ENCODE results near the gene ADAMTS16. TPM values are rescaled to one million over a fixed set of nuclear protein-coding genes. Genes with fewer than 3 reads are reported as not detected.

ADAMTS16 gene
- polyA plus RNA-seq, 12 donors, result 3.9 to 11.1 (median 8.1) TPM; not detected in 1

- no peak for DNase-seq
These were observed 41.7 kb downstream of the ADAMTS16 start for GRCh38 chr5:5181650-5182324.

- DNase-seq, result no peak
These were observed 42.5 kb downstream of the ADAMTS16 start for GRCh38 chr5:5182508-5183188.

- no peak for DNase-seq
These were observed 43.1 kb downstream of the ADAMTS16 start for GRCh38 chr5:5183189-5183699.

- DNase-seq, result no peak
These were observed 43.8 kb downstream of the ADAMTS16 start for GRCh38 chr5:5183933-5184332.

GRCh38 chr5:5188376-5189050 is 48.4 kb downstream of the ADAMTS16 start:
- DNase-seq, result no peak

DNA sequence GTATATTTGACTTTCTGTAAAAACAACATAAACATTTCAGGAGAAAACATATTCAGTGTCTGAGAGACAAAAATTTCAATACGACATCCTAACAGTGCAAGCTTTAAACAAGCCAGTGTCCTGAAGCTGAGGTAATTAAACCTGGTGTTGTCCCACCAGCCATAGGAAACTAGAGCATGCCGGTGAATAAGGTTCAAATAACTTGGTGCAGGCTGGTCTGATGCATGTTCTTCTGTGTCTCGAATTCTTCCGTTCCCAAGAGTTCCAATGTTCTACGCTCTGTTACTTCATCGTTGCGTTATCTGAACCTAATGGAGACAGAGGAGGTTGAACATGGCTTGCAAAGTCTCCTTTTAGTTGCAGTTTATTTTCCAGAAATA is 48.9 kb downstream of the ADAMTS16 start:
- DNase-seq, result no peak

- no peak for DNase-seq
These were observed 51.8 kb downstream of the ADAMTS16 start for GRCh38 chr5:5191906-5192305.

DNA sequence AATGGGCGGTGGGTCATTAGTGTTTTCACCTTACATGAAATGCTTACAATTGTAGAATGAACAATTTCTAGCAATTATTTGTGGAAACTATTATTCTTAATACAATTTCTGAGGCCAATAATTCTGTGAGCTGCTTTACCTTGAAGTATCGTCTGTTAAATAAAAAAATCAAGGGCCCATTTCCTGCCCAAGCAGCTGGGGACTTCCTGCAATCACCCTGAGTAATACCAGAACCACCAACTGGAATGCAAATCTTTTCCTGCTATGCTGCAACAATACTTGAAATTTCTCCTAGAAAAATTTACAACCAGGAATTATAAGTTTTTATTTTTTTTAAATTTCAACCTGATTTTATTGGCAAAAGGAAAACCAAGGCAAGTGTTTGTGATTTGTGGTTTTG is 52.6 kb downstream of the ADAMTS16 start:
- DNase-seq, result no peak

GRCh38 chr5:5195128-5195918 is 55.2 kb downstream of the ADAMTS16 start:
- DNase-seq, result no peak

DNA sequence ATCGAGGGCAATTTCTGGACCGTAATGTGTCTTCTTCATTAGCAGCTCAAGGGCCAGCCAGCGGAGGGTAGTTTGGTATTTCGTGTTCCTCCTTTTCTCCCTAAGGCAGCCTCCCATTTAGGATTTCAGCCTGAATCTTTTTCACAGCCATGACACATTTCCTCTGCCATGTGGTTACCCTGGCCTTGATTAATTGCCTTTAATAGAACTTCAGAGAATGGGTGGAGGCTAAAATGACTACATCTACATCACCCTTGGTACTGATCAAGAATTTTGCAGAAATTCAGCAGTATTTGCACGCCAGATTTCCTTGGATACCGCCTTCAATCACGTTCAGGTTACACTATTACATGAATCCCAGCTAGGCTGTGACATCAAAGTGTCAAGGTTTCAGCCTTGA is 58.0 kb downstream of the ADAMTS16 start:
- DNase-seq, result no peak

- DNase-seq, result no peak
These were observed 58.7 kb downstream of the ADAMTS16 start for GRCh38 chr5:5198815-5199214.

DNA sequence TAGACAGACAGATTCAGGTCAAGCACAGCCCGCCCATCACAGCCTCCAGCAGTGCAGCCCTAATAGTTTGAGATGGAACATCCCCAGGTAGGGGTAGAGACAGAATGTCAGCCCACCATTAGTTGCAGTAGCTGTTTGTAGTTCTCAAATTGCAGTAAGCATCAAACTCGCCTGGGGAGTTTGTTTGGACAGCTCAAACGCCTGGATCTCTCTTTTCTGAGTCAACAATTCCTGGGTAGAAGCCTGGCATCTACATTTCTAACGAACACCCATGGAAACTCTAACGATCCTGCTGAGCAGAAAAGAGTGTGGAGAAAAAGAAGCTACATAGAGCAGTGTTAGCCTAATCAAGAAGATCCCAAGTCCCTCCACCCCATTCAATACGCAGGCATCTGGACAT is 59.4 kb downstream of the ADAMTS16 start:
- DNase-seq, result no peak

- no peak for DNase-seq
These were observed 60.0 kb downstream of the ADAMTS16 start for GRCh38 chr5:5200133-5200532.

GRCh38 chr5:5202321-5202720 is 62.2 kb downstream of the ADAMTS16 start:
- DNase-seq, result no peak

GRCh38 chr5:5203451-5203850 is 63.3 kb downstream of the ADAMTS16 start:
- DNase-seq, result no peak

DNA sequence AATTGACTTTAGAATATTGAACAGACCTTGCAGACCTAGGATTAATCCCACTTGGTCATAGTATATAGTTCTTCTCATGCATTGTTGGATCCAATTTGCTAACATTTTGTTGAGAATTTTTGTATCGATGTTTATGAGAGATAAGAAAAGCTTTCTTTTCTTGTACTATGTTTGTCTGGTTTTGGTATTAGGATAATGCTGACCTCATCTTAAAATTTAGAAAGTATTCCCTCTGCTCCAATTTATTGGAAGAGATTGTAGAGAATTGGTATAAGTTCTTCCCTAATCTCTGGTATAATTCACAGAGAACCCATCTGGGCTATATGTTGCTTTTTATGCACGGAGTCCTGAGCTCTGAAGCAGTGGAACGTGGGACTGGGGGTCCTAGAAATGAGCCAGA is 67.7 kb downstream of the ADAMTS16 start:
- no peak for DNase-seq

DNA sequence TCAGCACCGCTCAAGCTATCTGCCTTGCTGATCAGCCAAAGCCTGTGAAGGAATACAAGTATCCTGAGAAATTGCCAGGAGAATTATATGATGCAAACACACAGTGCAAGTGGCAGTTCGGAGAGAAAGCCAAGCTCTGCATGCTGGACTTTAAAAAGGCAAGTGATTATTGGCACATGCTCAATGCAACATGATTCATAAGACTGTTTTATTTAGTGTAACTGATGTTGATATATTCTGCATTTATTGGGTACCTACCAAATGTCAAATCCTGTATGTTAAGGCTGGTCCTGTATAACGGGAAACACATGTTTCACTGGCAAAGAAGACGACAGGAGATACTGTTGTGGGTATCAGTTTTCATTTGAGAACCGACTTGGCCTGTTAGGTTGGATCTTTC is 69.0 kb downstream of the ADAMTS16 start:
- peak; percentile 34 for DNase-seq

- DNase-seq, result no peak
These were observed 69.6 kb downstream of the ADAMTS16 start for GRCh38 chr5:5209510-5210286.

GRCh38 chr5:5217371-5217770 is 77.2 kb downstream of the ADAMTS16 start:
- no peak for DNase-seq

DNA sequence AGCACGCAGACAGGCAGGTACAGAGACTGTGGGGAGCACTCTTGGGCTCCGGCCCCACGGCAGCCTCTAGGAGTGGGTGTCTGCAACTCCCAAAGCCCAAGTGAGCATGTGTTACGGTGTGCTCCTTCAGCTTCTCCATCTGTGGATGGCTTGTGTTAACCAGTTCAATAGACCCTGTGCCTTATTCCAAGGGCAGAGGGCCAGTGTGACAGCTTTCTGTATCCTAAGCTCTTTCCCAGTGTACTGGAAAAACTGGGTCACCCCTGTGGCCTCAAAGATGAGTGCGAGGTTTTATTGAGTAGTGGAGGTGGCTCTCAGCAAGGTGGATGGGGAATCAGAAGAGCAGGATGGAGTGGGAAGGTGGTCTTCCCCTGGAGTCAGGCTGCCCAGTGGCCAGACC is 78.3 kb downstream of the ADAMTS16 start:
- no peak for DNase-seq

- no peak for DNase-seq
These were observed 79.4 kb downstream of the ADAMTS16 start for GRCh38 chr5:5219541-5219940.
